Measurements from ENCODE around the gene CHD5.

Gene CHD5

GRCh38 chr1:6171548-6172124, 8.5 kb downstream of the CHD5 start:
- Mint-ChIP-seq H3K27me3 (peaks cover 4% of the 10 kb centered on the region), H3K27ac (no peak overlapping the region), H3K36me3 (no peaks in the 10 kb centered on the region), H3K4me1 (ENCODE audit: low read depth) (no peaks in the 10 kb centered on the region), H3K4me3 (no peak overlapping the region), H3K9me3 (ENCODE audit: low read depth) (no peaks in the 10 kb centered on the region)

- H3K27ac Mint-ChIP-seq, result no peak overlapping the region
- no peaks in the 10 kb centered on the region for H3K4me1 Mint-ChIP-seq (ENCODE audit: low read depth)
- no peaks in the 10 kb centered on the region for H3K9me3 Mint-ChIP-seq (ENCODE audit: low read depth)
- no peaks in the 10 kb centered on the region for H3K36me3 Mint-ChIP-seq
- H3K4me3 Mint-ChIP-seq, result no peak overlapping the region
- H3K27me3 Mint-ChIP-seq, result peaks cover 4% of the 10 kb centered on the region
Measured at GRCh38 chr1:6170742-6171201, 9.3 kb downstream of the CHD5 start.

- Mint-ChIP-seq H3K27me3 (peaks cover 4% of the 10 kb centered on the region), H3K4me3 (no peak overlapping the region), H3K9me3 (ENCODE audit: low read depth) (no peaks in the 10 kb centered on the region), H3K27ac (no peak overlapping the region), H3K4me1 (ENCODE audit: low read depth) (no peaks in the 10 kb centered on the region), H3K36me3 (no peaks in the 10 kb centered on the region)
Measured at GRCh38 chr1:6170116-6170741, 9.9 kb downstream of the CHD5 start.

- Mint-ChIP-seq H3K27me3 (peaks cover 4% of the 10 kb centered on the region), H3K27ac (no peak overlapping the region), H3K4me1 (ENCODE audit: low read depth) (no peaks in the 10 kb centered on the region), H3K9me3 (ENCODE audit: low read depth) (no peaks in the 10 kb centered on the region), H3K4me3 (no peak overlapping the region), H3K36me3 (no peaks in the 10 kb centered on the region)
Measured at GRCh38 chr1:6168947-6169586, 11.1 kb downstream of the CHD5 start.

- H3K9me3 Mint-ChIP-seq (ENCODE audit: low read depth), result no peaks in the 10 kb centered on the region
- peaks cover 6% of the 10 kb centered on the region for H3K27me3 Mint-ChIP-seq
- no peaks in the 10 kb centered on the region for H3K36me3 Mint-ChIP-seq
- no peak overlapping the region for H3K4me3 Mint-ChIP-seq
- no peak overlapping the region for H3K27ac Mint-ChIP-seq
- no peaks in the 10 kb centered on the region for H3K4me1 Mint-ChIP-seq (ENCODE audit: low read depth)
Measured at GRCh38 chr1:6167391-6168303, 12.5 kb downstream of the CHD5 start.

- Mint-ChIP-seq H3K27ac (no peak overlapping the region), H3K4me1 (ENCODE audit: low read depth) (no peaks in the 10 kb centered on the region), H3K4me3 (no peak overlapping the region), H3K9me3 (ENCODE audit: low read depth) (no peaks in the 10 kb centered on the region), H3K36me3 (no peaks in the 10 kb centered on the region), H3K27me3 (peaks cover 6% of the 10 kb centered on the region)
Measured at GRCh38 chr1:6166655-6167390, 13.3 kb downstream of the CHD5 start.

- Mint-ChIP-seq H3K27ac (no peak overlapping the region), H3K36me3 (no peaks in the 10 kb centered on the region), H3K4me1 (ENCODE audit: low read depth) (no peaks in the 10 kb centered on the region), H3K9me3 (ENCODE audit: low read depth) (no peaks in the 10 kb centered on the region), H3K4me3 (no peak overlapping the region), H3K27me3 (peaks cover 2% of the 10 kb centered on the region)
Measured at GRCh38 chr1:6166221-6166620, 13.9 kb downstream of the CHD5 start.

- Mint-ChIP-seq H3K4me3 (no peak overlapping the region), H3K36me3 (no peaks in the 10 kb centered on the region), H3K27ac (no peak overlapping the region), H3K27me3 (peaks cover 2% of the 10 kb centered on the region), H3K4me1 (ENCODE audit: low read depth) (no peaks in the 10 kb centered on the region), H3K9me3 (ENCODE audit: low read depth) (no peaks in the 10 kb centered on the region)
Measured at GRCh38 chr1:6165441-6165985, 14.6 kb downstream of the CHD5 start.

- Mint-ChIP-seq H3K36me3 (no peaks in the 10 kb centered on the region), H3K27me3 (peaks cover 2% of the 10 kb centered on the region), H3K4me1 (ENCODE audit: low read depth) (no peaks in the 10 kb centered on the region), H3K9me3 (ENCODE audit: low read depth) (no peaks in the 10 kb centered on the region), H3K27ac (no peak overlapping the region), H3K4me3 (no peak overlapping the region)
Measured at GRCh38 chr1:6165027-6165426, 15.1 kb downstream of the CHD5 start.

- Mint-ChIP-seq H3K4me1 (ENCODE audit: low read depth) (no peaks in the 10 kb centered on the region), H3K9me3 (ENCODE audit: low read depth) (no peaks in the 10 kb centered on the region), H3K4me3 (no peak overlapping the region), H3K27ac (no peak overlapping the region), H3K36me3 (no peaks in the 10 kb centered on the region), H3K27me3 (peaks cover 2% of the 10 kb centered on the region)
Measured at GRCh38 chr1:6163973-6164617, 16.0 kb downstream of the CHD5 start.

GRCh38 chr1:6163191-6163972, 16.7 kb downstream of the CHD5 start:
- Mint-ChIP-seq H3K27me3 (peaks cover 2% of the 10 kb centered on the region), H3K4me1 (ENCODE audit: low read depth) (no peaks in the 10 kb centered on the region), H3K27ac (no peak overlapping the region), H3K4me3 (no peak overlapping the region), H3K36me3 (no peaks in the 10 kb centered on the region), H3K9me3 (ENCODE audit: low read depth) (no peaks in the 10 kb centered on the region)

GRCh38 chr1:6162773-6163172, 17.3 kb downstream of the CHD5 start:
- no peak overlapping the region for H3K27ac Mint-ChIP-seq
- H3K36me3 Mint-ChIP-seq, result no peaks in the 10 kb centered on the region
- peaks cover 2% of the 10 kb centered on the region for H3K27me3 Mint-ChIP-seq
- H3K4me3 Mint-ChIP-seq, result no peak overlapping the region
- H3K9me3 Mint-ChIP-seq (ENCODE audit: low read depth), result no peaks in the 10 kb centered on the region
- H3K4me1 Mint-ChIP-seq (ENCODE audit: low read depth), result no peaks in the 10 kb centered on the region

- no peaks in the 10 kb centered on the region for H3K36me3 Mint-ChIP-seq
- no peak overlapping the region for H3K4me3 Mint-ChIP-seq
- H3K9me3 Mint-ChIP-seq (ENCODE audit: low read depth), result no peaks in the 10 kb centered on the region
- no peaks in the 10 kb centered on the region for H3K4me1 Mint-ChIP-seq (ENCODE audit: low read depth)
- peaks cover 2% of the 10 kb centered on the region for H3K27me3 Mint-ChIP-seq
- H3K27ac Mint-ChIP-seq, result no peak overlapping the region
Measured at GRCh38 chr1:6162341-6162740, 17.8 kb downstream of the CHD5 start.

All from activated naive CD8-positive, alpha-beta T cell (primary cell).